Activated CD4-positive, alpha-beta T cell treated with anti-CD3 and anti-CD28 coated beads, Interleukin-2, Interleukin-6, amounts not matched to agents 100 ng/mL and 50 ng/mL, durations not matched to agents 16 hours and 8 hours (primary cell): ENCODE results near the gene APOBEC3H.

ENCODE experiments used
- DNase-seq: peaks from one replicate; pipeline ENCODE4 v3.0.0-alpha.2; 2020

Gene APOBEC3H

DNA sequence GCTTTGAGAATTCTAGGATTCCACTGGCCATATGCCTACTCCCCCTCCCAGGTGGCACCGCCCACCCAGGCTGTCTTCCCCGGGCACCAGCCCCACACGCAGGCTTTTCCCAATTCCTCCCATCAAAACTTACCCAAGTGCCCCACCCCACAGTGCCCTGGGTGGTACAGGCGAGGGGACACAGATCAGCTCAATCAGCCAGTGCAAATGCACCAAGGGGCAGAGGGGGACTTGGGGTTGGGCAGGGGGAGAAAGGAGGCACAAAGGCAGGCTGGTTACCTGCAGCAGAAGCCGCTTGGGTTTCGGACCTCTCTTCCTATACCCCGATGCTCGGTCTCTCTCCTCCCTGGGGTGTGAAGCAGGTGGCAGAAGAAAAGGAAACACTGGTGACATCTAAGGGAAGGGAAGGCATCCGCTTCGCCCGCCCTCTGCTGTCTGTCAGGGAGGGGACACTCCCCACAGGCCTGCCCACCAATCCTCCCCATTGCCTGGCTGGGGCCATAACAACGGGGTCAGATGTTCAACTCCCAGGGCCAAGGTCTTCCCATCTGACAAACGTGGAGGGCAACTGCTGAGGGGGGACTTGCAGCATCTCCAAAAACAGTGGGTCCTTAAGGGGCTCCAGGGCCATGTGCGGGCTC is 41.4 kb downstream of the APOBEC3H start:
- no peak for DNase-seq

DNA sequence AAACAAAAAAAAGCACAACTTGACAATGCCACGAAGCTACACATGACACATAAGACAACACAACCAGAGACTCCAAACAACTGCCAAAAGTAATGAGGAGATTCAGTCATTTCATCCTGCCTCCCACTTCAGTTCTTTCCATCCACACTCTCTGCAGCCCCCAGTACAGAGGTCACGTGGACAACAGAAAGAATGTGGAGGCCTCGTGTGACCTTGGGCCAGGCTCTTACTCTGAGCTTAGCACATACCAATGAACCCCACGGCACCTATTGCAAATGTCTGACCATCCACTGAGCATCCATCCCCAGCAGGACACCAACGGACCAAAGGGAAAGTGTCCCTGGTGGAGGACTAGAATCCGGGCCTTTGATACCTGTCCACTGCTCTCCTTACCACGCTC is 42.9 kb downstream of the APOBEC3H start:
- DNase-seq: no peak

- no peak for DNase-seq
Measured at GRCh38 chr22:39142088-39142680, 45.1 kb downstream of the APOBEC3H start.

GRCh38 chr22:39144101-39144767 is 47.2 kb downstream of the APOBEC3H start:
- peak; percentile 76 for DNase-seq

- no peak for DNase-seq
Measured at GRCh38 chr22:39146256-39147101, 49.4 kb downstream of the APOBEC3H start.

DNA sequence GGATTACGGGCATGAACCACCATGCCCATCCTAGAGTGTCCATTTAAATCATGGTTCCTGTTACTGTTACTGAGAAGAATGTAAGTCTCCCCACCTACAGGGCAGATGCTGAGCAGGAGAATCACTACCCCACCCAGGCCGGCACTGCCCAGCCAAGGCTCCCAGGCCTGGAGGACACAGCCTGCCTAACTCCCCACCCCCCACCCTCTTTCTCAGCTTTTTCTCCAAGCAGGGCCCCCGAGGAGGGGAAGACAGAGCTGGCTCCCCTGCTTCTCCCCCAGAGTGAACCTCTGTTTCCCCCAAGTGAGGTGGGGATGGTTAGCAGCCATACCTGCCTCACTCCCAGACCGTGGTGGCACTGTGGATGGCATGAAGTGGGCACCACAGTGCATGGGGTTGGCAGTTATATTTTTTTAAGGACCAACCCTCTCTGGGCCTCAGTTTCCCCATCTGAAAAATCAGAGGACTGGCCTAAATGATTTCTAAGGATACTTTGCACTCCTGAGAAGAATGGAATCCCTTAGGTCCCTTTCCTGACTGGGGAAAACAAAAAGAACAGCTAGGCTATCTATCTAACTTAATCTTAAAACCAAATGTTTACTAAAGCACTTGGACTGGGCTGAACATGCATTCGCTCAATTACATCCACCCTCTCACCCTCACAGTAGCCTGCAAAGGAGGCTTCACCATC is 50.4 kb downstream of the APOBEC3H start:
- DNase-seq: no peak

DNA sequence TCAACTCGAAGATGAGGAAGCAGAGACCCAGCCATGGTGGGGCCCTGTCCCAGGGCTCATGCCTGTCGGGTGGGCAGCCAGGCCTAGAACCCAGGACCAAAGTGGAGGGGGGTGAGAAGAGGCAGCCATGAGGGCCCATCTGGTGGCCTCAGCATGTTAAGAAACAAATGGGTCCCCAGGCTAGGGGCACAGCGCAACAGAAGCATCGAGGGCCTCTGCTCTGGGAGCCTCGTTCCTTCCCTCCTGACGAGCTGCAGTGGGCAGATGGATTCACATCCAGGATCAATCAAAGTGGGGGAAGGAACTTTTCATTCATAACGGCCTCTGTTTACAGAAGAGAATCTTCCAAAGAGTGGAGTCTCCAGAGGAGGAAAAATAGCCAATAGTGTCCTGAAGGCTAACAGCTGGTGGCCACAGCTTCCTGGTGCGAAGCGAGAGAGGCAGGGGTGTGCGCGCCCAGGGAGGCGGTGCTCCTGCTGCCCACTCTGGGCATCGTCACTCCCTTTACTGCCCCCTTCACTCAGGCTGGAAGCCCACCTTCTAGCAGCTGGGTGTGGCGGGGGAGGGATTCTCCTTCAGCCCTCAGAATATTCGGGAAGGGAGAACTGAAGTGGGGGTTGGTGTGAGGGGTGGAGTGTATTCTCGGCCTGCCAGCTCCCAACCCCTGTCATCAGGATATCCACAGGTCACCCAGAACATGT is 51.1 kb downstream of the APOBEC3H start:
- no peak for DNase-seq

- peak; percentile 73 for DNase-seq
Measured at GRCh38 chr22:39148727-39149535, 51.9 kb downstream of the APOBEC3H start.

DNA sequence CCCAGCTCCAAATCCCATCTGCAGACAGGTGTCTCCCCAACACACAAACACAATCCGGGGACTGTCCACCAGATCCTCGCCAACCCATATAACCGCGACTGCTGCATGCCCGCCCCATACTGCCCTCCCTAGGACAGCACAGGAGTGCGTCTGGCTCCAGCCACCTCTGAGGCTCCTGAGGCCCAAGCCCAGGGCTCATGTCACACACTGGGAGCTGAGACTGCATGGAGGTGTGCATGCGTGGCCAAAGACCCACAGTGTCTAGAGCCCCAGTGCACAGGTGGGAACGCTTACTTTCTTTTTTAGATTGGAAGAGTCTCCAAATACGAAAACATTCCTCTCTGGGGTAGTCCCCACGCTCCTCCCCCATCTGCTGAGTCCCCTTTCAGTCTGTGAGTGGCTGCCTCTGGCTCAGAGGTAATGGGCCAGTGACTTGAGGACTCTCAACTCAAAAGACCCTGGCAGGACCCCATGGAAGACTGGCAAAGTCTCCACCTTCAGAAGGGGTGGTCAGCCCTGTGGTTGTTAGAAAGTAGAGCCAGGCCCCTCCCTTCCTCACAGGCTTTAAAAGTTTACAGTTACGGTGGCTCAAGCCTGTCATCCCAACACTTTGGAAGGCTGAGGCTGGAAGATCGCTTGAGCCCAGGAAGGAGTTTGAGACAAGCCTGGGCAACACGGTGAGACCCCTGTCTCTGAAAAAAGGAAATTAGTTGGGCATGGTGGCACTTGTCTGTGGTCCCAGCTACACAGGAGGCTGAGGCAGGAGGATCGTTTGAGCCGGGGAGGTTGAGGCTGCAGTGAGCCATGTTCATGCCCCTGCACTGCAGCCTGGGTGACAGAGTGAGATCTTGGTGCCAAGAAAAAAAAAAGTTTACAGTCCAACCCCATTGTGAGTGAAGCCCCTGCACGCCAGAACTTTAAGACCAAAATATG is 53.1 kb downstream of the APOBEC3H start:
- no peak for DNase-seq

DNA sequence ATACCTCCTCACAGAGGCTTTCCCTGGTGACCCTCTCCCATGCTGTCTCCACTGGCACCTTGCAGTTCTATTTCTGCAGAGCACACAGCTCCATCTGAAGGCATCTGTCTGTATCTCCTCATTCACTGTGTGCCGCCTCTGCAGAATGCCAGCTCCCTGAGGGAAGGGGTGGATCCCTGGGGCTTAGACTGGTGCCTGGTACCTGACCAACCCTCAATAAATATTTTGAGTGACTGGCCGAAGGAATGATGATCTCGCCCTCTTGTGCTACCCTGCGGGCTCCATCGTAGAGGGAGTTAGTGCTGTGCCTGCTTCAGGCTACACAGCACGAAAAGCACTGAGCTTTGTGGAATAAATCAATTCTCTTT is 53.8 kb downstream of the APOBEC3H start:
- DNase-seq: no peak

- DNase-seq: no peak
Measured at GRCh38 chr22:39151329-39151975, 54.4 kb downstream of the APOBEC3H start.

- DNase-seq: no peak
Measured at GRCh38 chr22:39152024-39152510, 55.0 kb downstream of the APOBEC3H start.

DNA sequence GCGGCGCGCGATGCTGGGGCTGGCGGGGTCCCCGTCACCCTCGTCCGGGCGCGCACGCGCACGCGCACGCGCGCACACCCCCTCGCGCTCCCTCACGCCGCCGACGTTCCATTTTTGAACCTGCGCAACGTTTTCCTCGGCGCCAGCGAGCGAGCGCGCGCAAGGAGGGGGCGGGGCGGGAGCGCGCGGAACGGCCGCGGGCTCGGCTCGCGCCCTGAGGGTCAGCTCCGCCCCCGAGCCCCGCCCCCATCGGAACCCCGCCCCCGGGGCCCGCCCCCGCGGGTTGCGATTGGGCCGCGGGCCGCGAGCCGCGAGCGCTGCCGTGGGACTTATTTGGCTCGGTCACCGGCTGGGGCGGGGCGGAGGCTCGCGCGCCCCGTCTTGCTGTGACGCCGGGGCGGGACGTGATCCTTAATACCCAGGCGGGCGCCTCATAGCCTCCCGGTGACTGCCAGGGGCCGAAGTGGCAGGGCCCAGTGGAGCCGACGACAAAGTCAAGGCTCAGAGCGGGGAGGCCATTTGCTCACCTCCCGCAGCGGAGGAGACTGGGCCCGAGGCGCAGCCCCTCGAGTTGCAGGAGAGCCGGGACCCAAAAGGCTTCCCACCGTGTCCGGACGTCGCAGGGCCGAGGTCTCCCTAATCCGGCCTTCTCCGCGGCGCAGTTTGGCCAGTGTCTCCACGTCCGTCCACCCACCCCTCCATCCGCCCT is 55.6 kb downstream of the APOBEC3H start, which contains the start of gene CBX7:
TSS of gene CBX7 (minus strand) at position 170 of the 709 bp plus-strand sequence. CDS start 236 bp downstream, outside the sequence.
- peak; percentile 95 for DNase-seq

DNA sequence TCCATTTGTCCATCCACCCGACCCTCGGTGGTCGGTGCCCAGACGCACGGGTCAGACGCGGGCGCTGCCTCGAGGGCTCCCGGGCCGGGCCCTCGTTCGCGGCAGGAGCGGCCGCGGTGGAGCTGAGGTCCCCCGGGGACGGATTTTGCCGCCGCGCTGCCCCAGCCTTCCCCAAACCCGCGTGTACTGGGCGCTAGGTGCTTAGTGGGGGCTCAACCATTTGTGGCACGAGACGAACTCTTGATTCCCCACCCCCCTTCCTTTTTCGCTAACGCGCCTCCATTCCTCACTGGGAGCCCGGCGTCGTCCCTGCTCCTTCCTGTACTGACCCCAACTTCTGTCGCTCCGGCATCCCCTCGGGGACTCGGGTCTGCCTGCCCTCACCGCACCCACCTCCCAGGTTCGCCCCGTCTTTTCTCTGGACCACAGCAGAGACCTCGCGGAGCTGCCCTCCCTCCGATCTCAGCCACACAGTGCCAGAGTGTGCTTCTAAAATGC is 56.2 kb downstream of the APOBEC3H start:
- DNase-seq: no peak
